ENCODE measurements around the gene FAM168B. TPM values are rescaled to one million over a fixed set of nuclear protein-coding genes. Genes with fewer than 3 reads are reported as not detected.

FAM168B gene
- total RNA-seq, 2 experiments from 2014 or later, result 62.8 to 66.6 TPM

- no peaks in the 10 kb centered on the region for H3K9me3 Mint-ChIP-seq
- no peak for TF ChIP-seq CTCF (IDR thresholded peaks at IDR 0.05)
- ChIA-PET CTCF (interaction anchor here (1.2 kb wide), 1 partner anchor 193 kb away, joined by 3 read pairs; no protein-coding TSS in a partner anchor), POLR2A (interaction anchor here (0.6 to 1.2 kb wide), 2 partner anchors 28 to 119 kb away, joined by 3 read pairs; no protein-coding TSS in a partner anchor)
- H3K4me1 Mint-ChIP-seq (ENCODE audit: low read depth), result peaks cover 30% of the 10 kb centered on the region
- H3K4me3 Mint-ChIP-seq, result no peak overlapping the region
- DNase-seq (no peak), ATAC-seq (no peak)
- peaks cover 40% of the 10 kb centered on the region for H3K36me3 Mint-ChIP-seq (ENCODE audit: low read depth)
- intact Hi-C loops (cut with micrococcal nuclease), result no loop called here
- no peaks in the 10 kb centered on the region for H3K27me3 Mint-ChIP-seq
- peak overlapping the region; percentile 30 for H3K27ac Mint-ChIP-seq
Observed at GRCh38 chr2:131064589-131065512, 28.4 kb downstream of the FAM168B start.

DNA sequence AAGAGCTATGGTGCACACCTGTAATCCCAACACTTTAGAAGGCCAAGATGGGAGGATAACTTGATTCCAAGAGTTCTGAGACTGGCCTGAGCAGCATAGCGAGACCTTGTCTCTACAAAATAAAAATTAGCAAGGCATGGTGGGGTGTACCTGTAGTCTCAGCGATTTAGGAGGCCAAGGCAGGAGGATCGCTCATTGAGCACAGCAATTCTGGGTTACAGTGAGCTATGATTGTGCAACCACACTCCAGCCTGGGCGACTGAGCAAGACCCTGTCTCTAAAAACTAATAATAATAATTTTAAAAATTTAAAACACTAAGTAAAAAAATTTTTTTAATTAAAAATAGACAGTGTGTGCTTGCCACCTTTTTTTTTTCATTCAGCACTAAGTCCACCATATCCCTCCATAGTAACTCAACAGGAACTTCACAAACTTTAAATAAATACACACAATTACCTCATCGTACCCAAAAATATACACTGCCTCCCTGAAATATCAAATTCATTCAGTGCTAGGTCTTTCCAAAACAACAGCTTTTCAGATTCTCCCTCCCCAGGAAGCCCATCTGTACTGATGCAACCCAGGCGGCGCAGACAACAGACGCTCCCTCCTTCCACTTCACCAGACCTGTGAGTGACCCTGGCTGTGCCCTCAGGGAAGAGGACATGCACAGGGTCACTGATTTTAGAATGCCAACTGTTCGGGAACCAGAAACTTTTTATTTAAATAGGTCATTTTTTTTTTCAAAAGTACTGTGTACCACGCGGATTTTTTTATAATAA is 29.6 kb downstream of the FAM168B start:
- POLR2A ChIA-PET, result interaction anchor here (1.2 kb wide), 1 partner anchor 29 kb away, joined by 3 read pairs; no protein-coding TSS in a partner anchor
- H3K27ac Mint-ChIP-seq, result peak overlapping the region; percentile 57
- peaks cover 31% of the 10 kb centered on the region for H3K4me1 Mint-ChIP-seq (ENCODE audit: low read depth)

GRCh38 chr2:131058920-131059319 is 34.3 kb downstream of the FAM168B start:
- ChIA-PET POLR2A (interaction anchor here (0.8 to 1.4 kb wide), 2 partner anchors 10 to 19 kb away, joined by 4 read pairs; no protein-coding TSS in a partner anchor), CTCF (interaction anchor here (0.8 kb wide), 1 partner anchor 27 kb away, joined by 3 read pairs; no protein-coding TSS in a partner anchor)
- Mint-ChIP-seq H3K27ac (no peak overlapping the region), H3K27me3 (no peaks in the 10 kb centered on the region), H3K4me3 (no peak overlapping the region), H3K36me3 (ENCODE audit: low read depth) (peaks cover 39% of the 10 kb centered on the region), H3K4me1 (ENCODE audit: low read depth) (peaks cover 36% of the 10 kb centered on the region), H3K9me3 (no peaks in the 10 kb centered on the region)
- no peak for ATAC-seq
- TF ChIP-seq CTCF (IDR thresholded peaks at IDR 0.05), result no peak
- DNase-seq, result no peak
- intact Hi-C loops (cut with micrococcal nuclease), result no loop called here

More for the DNA sequence above, 29.6 kb downstream of the FAM168B start:
- Mint-ChIP-seq H3K9me3 (no peaks in the 10 kb centered on the region), H3K27me3 (no peaks in the 10 kb centered on the region), H3K36me3 (ENCODE audit: low read depth) (peaks cover 35% of the 10 kb centered on the region), H3K4me3 (no peak overlapping the region)
- no peak for DNase-seq
- ATAC-seq, result no peak
- TF ChIP-seq CTCF (IDR thresholded peaks at IDR 0.05), result no peak
- intact Hi-C loops (cut with micrococcal nuclease), result no loop called here
- CTCF ChIA-PET, result no interaction called here

DNA sequence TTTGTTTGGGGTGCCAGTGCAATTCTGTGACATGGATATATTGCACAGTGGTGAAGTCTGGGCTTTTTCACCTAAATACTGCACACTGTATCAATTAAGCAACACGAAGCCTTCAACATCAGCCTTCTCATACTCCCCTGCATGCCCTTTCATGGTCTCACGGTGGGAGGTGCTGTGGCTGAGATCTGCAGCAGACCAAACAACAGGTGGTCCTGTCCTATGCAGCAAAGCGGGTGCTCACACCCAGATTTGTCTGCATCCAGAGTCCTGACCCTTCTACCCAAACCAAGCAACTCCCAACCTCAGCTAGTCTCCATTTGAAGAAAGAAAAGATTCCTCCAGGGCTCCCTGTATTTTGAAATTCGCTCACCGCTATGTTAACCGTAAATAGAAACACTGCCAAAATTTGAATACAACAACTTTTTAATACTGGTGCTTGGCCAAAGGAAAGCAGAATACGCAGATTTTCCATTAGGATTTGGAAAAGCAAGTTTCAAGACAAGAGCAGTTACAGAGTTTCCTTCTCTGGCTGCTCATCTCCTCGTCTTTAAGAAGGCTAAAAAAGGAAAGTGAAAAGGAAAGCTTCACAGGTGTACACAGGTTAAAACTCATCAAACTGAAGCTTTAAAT is 34.9 kb downstream of the FAM168B start:
- POLR2A ChIA-PET, result interaction anchor here (0.8 to 1.1 kb wide), 2 partner anchors 10 to 19 kb away, joined by 3 to 4 read pairs; no protein-coding TSS in a partner anchor
- Mint-ChIP-seq H3K4me3 (no peak overlapping the region), H3K27me3 (no peaks in the 10 kb centered on the region), H3K4me1 (ENCODE audit: low read depth) (peaks cover 32% of the 10 kb centered on the region), H3K9me3 (no peaks in the 10 kb centered on the region), H3K36me3 (ENCODE audit: low read depth) (peaks cover 38% of the 10 kb centered on the region), H3K27ac (no peak overlapping the region)
- no peak for TF ChIP-seq CTCF (IDR thresholded peaks at IDR 0.05)
- intact Hi-C loops (cut with micrococcal nuclease), result no loop called here
- CTCF ChIA-PET, result interaction anchor here (0.8 kb wide), 1 partner anchor 27 kb away, joined by 3 read pairs; no protein-coding TSS in a partner anchor
- ATAC-seq, result no peak
- no peak for DNase-seq

Measured in activated CD8-positive, alpha-beta T cell treated with anti-CD3 and anti-CD28 coated beads for 36 hours (primary cell).